ENCODE data around the gene SDK1.

The SDK1 gene

DNA sequence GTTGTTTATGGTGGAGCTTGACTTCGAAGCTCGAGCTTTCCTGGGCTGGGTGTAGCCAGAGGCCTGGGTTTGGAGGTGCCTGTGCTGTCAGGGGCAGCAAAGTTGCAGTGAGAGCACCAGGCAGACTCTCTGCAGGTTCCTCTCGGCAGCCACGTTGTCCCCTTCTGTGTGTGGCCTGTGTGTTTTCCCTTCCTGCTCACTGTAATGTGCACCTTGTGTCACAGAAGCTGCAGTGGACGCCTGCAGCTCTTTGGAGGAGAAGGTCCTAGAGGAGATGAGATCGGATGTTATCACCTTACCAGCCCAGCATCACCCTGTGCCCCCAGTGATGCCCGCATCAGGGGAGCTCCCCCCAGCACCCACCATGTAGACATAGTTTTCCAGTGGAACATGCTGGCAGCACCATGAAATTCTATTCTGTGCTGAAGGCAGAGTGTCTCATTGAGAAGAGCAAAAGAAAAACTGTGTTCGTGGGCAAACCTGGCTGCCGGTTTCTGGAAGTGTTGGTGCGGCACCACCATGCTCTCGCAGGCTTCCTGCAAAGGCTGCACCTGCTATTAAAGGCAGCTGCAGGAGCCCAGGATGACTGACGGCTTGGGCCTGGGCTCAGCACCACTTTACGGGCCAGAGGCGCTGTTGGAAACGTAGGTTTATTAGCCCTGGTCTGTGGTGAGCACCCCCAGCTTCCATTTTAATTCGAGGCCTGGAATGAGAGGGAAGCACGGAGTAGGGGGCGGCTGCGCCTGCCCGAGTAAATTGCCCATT, 771.3 kb downstream of the SDK1 start:
- Histone ChIP-seq H3K9me3 (ENCODE audit: control insufficient read depth in 2 of 2, low read length in 2 of 2) (no peaks in the 10 kb centered on the region), H3K9ac (ENCODE audit: low read length in 2 of 2) (no peak overlapping the region), H3K27ac (ENCODE audit: low read length) (no peak overlapping the region), H3K27me3 (ENCODE audit: control insufficient read depth in 1 of 2, insufficient read depth in 2 of 2, low read length in 2 of 2) (no peaks in the 10 kb centered on the region), H3K36me3 (ENCODE audit: control insufficient read depth in 2 of 2, insufficient read depth in 2 of 2, low read length in 2 of 2) (peaks cover 0 to 3% of the 10 kb centered on the region in 2 donors), H3K4me3 (ENCODE audit: low read length in 2 of 2) (no peak overlapping the region), H3K4me1 (ENCODE audit: control insufficient read depth, insufficient read depth, low read length) (no peaks in the 10 kb centered on the region)

DNA sequence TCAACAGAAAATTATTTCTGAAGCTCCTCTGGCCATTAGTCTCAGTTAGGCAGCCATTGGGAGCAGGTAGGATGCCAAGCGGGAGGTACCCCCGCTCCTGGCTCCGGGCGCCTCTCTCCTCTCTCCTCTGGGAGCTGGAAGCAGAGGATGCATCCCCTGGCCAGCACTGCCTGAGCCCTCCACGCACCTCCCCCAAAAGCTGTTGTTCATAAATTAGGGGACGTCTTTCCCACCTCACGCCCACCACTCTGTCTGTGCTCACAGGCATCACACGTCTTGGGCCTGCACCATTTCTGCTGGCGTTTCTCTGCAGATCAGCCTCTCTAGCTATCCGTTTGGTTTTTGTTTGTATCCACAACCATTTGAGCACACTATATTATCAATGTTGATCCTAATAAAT, 772.0 kb downstream of the SDK1 start:
- Histone ChIP-seq H3K4me3 (ENCODE audit: low read length in 2 of 2) (no peak overlapping the region), H3K4me1 (ENCODE audit: control insufficient read depth, insufficient read depth, low read length) (no peaks in the 10 kb centered on the region), H3K9me3 (ENCODE audit: control insufficient read depth in 2 of 2, low read length in 2 of 2) (no peaks in the 10 kb centered on the region), H3K27me3 (ENCODE audit: control insufficient read depth in 1 of 2, insufficient read depth in 2 of 2, low read length in 2 of 2) (no peaks in the 10 kb centered on the region), H3K27ac (ENCODE audit: low read length) (no peak overlapping the region), H3K9ac (ENCODE audit: low read length in 2 of 2) (no peak overlapping the region), H3K36me3 (ENCODE audit: control insufficient read depth in 2 of 2, insufficient read depth in 2 of 2, low read length in 2 of 2) (peaks cover 0 to 3% of the 10 kb centered on the region in 2 donors)

DNA sequence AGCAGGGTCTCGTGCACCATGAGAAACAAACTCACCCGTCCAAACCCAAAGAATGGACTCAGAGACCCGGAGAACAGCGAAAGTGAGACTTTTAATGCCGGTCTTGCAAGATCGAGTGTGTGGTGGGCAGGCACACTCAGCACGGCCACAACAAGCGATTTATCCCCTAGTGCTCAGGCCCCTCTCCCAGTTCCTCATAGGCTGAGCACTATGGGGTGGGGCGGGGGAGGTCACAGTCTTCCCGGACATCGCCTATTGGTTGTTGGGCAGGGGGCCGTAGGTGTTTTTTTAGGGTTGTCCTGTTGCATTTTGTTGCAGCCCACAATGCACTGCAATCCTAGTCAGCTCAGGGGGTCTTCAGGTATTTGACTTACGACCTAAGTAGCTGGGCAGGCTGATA, 772.7 kb downstream of the SDK1 start:
- no peak overlapping the region for H3K4me3 ChIP-seq (ENCODE audit: low read length in 2 of 2)
- no peaks in the 10 kb centered on the region for H3K9me3 ChIP-seq (ENCODE audit: control insufficient read depth in 2 of 2, low read length in 2 of 2)
- no peak overlapping the region for H3K27ac ChIP-seq (ENCODE audit: low read length)
- no peaks in the 10 kb centered on the region for H3K27me3 ChIP-seq (ENCODE audit: control insufficient read depth in 1 of 2, insufficient read depth in 2 of 2, low read length in 2 of 2)
- H3K36me3 ChIP-seq (ENCODE audit: control insufficient read depth in 2 of 2, insufficient read depth in 2 of 2, low read length in 2 of 2): peaks cover 0 to 3% of the 10 kb centered on the region in 2 donors
- no peaks in the 10 kb centered on the region for H3K4me1 ChIP-seq (ENCODE audit: control insufficient read depth, insufficient read depth, low read length)
- no peak overlapping the region for H3K9ac ChIP-seq (ENCODE audit: low read length in 2 of 2)

DNA sequence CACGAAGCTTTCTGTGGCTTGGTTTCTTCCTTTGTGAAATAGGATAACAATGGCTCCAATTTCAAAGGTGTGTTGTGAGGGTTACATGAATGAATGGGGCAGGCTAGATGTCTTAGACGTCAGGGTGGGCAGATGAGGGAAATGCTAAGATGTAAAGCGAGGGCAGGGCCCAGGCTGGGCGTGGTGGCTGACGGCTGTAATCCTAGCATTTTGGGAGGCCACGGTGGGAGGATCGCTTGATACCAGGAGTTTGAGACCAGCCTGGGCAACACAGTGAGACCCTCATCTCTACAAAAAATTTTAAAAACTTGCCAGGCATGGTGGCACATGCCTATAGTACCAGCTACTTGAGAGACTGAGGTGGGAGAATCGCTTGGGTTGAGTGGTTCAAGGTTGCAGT, 773.4 kb downstream of the SDK1 start:
- Histone ChIP-seq H3K9me3 (ENCODE audit: control insufficient read depth in 2 of 2, low read length in 2 of 2) (no peaks in the 10 kb centered on the region), H3K9ac (ENCODE audit: low read length in 2 of 2) (no peak overlapping the region), H3K27ac (ENCODE audit: low read length) (no peak overlapping the region), H3K4me3 (ENCODE audit: low read length in 2 of 2) (no peak overlapping the region), H3K4me1 (ENCODE audit: control insufficient read depth, insufficient read depth, low read length) (no peaks in the 10 kb centered on the region), H3K36me3 (ENCODE audit: control insufficient read depth in 2 of 2, insufficient read depth in 2 of 2, low read length in 2 of 2) (peaks cover 0 to 3% of the 10 kb centered on the region in 2 donors), H3K27me3 (ENCODE audit: control insufficient read depth in 1 of 2, insufficient read depth in 2 of 2, low read length in 2 of 2) (no peaks in the 10 kb centered on the region)

DNA sequence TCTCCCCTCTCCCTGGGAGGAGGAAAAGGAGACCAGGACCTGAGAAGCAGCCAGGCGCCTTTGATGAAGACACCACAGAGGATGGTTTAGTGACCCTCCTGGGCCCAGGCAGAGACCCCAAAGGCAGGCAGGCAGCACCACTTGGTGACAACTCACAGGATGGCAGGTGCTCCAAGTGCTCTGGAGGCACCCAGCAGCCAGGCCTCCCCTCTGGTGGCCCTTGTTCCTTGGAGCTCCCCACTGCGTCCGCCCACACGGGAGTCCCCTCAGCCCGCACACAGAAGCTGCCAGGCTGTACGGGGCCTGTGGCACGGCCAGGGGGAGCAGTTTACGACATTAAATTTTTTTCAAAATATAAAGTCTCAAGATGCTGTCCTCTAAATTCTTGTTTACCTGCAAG, 773.9 kb downstream of the SDK1 start:
- H3K36me3 ChIP-seq (ENCODE audit: control insufficient read depth in 2 of 2, insufficient read depth in 2 of 2, low read length in 2 of 2): peaks cover 0 to 3% of the 10 kb centered on the region in 2 donors
- no peak overlapping the region for H3K27ac ChIP-seq (ENCODE audit: low read length)
- H3K9ac ChIP-seq (ENCODE audit: low read length in 2 of 2): no peak overlapping the region
- no peaks in the 10 kb centered on the region for H3K27me3 ChIP-seq (ENCODE audit: control insufficient read depth in 1 of 2, insufficient read depth in 2 of 2, low read length in 2 of 2)
- no peak overlapping the region for H3K4me3 ChIP-seq (ENCODE audit: low read length in 2 of 2)
- no peaks in the 10 kb centered on the region for H3K9me3 ChIP-seq (ENCODE audit: control insufficient read depth in 2 of 2, low read length in 2 of 2)
- no peaks in the 10 kb centered on the region for H3K4me1 ChIP-seq (ENCODE audit: control insufficient read depth, insufficient read depth, low read length)

DNA sequence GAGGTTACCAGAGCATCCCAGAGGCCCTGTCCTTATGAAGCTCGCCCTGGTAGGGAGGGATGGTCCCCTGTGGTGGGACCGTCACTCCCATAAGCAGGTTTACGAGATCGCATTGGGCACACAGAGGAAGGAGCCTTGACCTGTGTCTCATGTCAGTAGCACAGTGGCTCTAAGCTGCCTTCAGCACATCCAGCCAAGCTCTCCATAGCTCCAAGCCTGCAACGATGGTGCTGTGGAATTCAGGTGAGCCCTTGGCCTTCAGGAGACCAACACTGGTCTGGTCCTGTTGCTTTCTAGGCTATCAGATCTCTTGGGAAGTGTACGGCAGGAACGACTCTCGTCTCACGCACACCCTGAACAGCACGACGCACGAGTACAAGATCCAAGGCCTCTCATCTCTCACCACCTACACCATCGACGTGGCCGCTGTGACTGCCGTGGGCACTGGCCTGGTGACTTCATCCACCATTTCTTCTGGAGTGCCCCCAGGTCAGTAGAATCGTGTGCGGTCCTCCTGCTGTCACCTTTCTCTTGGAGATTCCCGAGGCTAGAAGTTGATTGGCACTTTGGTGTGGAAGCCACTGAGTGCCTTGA, 775.7 kb downstream of the SDK1 start:
- H3K27me3 ChIP-seq (ENCODE audit: control insufficient read depth in 1 of 2, insufficient read depth in 2 of 2, low read length in 2 of 2): no peaks in the 10 kb centered on the region
- no peak overlapping the region for H3K4me3 ChIP-seq (ENCODE audit: low read length in 2 of 2)

DNA sequence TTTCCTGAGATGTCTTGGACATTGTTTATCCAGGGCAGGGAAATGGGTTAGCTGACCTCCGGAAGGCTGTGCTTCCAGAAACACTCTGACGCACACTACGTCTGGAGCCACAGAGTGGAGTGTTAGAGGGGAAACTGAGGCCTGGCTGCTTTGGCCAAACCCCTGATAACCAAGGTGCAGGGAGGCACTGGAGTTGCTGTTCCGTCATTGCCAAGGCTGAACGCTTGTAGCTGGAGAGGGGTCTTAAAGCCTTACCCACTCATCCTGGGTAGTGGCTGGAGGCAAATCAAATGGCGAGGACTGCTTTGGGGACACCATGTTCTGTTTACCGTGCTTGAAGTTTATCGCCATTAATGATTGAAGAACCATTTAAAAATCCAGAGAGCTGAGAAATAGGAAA, 776.9 kb downstream of the SDK1 start:
- no peaks in the 10 kb centered on the region for H3K4me1 ChIP-seq (ENCODE audit: control insufficient read depth, insufficient read depth, low read length)
- no peak overlapping the region for H3K9ac ChIP-seq (ENCODE audit: low read length in 2 of 2)
- no peak overlapping the region for H3K4me3 ChIP-seq (ENCODE audit: low read length in 2 of 2)
- no peak overlapping the region for H3K27ac ChIP-seq (ENCODE audit: low read length)
- peaks cover 0 to 3% of the 10 kb centered on the region in 2 donors for H3K36me3 ChIP-seq (ENCODE audit: control insufficient read depth in 2 of 2, insufficient read depth in 2 of 2, low read length in 2 of 2)
- no peaks in the 10 kb centered on the region for H3K27me3 ChIP-seq (ENCODE audit: control insufficient read depth in 1 of 2, insufficient read depth in 2 of 2, low read length in 2 of 2)
- H3K9me3 ChIP-seq (ENCODE audit: control insufficient read depth in 2 of 2, low read length in 2 of 2): no peaks in the 10 kb centered on the region

More for the DNA sequence above, 775.7 kb downstream of the SDK1 start:
- H3K9me3 ChIP-seq (ENCODE audit: control insufficient read depth in 2 of 2, low read length in 2 of 2): no peaks in the 10 kb centered on the region
- H3K4me1 ChIP-seq (ENCODE audit: control insufficient read depth, insufficient read depth, low read length): no peaks in the 10 kb centered on the region
- H3K9ac ChIP-seq (ENCODE audit: low read length in 2 of 2): no peak overlapping the region
- H3K36me3 ChIP-seq (ENCODE audit: control insufficient read depth in 2 of 2, insufficient read depth in 2 of 2, low read length in 2 of 2): peaks cover 0 to 3% of the 10 kb centered on the region in 2 donors
- no peak overlapping the region for H3K27ac ChIP-seq (ENCODE audit: low read length)

DNA sequence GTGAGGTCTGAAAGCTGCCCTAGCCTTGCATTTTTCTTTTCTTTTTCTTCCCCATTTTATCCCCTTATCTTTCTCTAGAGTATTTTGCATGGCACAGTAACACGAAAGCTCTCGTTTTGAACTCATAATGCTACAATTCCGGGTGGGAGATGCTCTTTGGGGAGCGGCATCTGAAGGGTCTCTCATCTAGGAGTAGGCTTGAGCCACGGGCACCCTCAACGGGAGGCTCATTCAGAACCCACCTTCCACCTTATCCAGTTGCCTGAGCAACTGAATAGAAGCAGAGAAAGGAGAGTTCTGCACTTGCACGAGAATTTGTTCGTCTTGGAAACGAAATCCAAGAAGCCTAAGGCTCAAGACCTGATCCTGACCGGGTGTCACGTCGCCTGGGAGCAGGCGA, 777.5 kb downstream of the SDK1 start:
- Histone ChIP-seq H3K27me3 (ENCODE audit: control insufficient read depth in 1 of 2, insufficient read depth in 2 of 2, low read length in 2 of 2) (no peaks in the 10 kb centered on the region), H3K36me3 (ENCODE audit: control insufficient read depth in 2 of 2, insufficient read depth in 2 of 2, low read length in 2 of 2) (peaks cover 0 to 3% of the 10 kb centered on the region in 2 donors)

DNA sequence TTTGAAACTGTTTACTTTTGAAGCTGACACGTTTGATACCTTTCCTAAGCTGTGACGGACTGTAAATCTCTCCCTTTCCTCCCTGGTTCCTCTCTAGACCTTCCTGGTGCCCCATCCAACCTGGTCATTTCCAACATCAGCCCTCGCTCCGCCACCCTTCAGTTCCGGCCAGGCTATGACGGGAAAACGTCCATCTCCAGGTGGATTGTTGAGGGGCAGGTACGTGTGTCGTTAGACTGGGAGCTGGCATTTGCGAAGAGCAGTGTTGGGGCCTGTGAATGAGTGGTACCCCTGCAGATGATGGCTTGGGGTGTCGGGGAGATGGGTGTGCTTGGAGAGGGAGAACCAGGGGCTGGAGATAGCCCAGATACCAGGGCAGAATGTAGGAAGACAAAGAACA, 778.3 kb downstream of the SDK1 start:
- no peak overlapping the region for H3K9ac ChIP-seq (ENCODE audit: low read length in 2 of 2)
- H3K36me3 ChIP-seq (ENCODE audit: control insufficient read depth in 2 of 2, insufficient read depth in 2 of 2, low read length in 2 of 2): peaks cover 0 to 3% of the 10 kb centered on the region in 2 donors
- H3K4me3 ChIP-seq (ENCODE audit: low read length in 2 of 2): no peak overlapping the region
- H3K4me1 ChIP-seq (ENCODE audit: control insufficient read depth, insufficient read depth, low read length): no peaks in the 10 kb centered on the region
- H3K27ac ChIP-seq (ENCODE audit: low read length): no peak overlapping the region
- H3K27me3 ChIP-seq (ENCODE audit: control insufficient read depth in 1 of 2, insufficient read depth in 2 of 2, low read length in 2 of 2): no peaks in the 10 kb centered on the region
- no peaks in the 10 kb centered on the region for H3K9me3 ChIP-seq (ENCODE audit: control insufficient read depth in 2 of 2, low read length in 2 of 2)

More for the DNA sequence above, 777.5 kb downstream of the SDK1 start:
- H3K4me3 ChIP-seq (ENCODE audit: low read length in 2 of 2): no peak overlapping the region
- no peaks in the 10 kb centered on the region for H3K4me1 ChIP-seq (ENCODE audit: control insufficient read depth, insufficient read depth, low read length)
- no peak overlapping the region for H3K9ac ChIP-seq (ENCODE audit: low read length in 2 of 2)
- no peak overlapping the region for H3K27ac ChIP-seq (ENCODE audit: low read length)
- H3K9me3 ChIP-seq (ENCODE audit: control insufficient read depth in 2 of 2, low read length in 2 of 2): no peaks in the 10 kb centered on the region

DNA sequence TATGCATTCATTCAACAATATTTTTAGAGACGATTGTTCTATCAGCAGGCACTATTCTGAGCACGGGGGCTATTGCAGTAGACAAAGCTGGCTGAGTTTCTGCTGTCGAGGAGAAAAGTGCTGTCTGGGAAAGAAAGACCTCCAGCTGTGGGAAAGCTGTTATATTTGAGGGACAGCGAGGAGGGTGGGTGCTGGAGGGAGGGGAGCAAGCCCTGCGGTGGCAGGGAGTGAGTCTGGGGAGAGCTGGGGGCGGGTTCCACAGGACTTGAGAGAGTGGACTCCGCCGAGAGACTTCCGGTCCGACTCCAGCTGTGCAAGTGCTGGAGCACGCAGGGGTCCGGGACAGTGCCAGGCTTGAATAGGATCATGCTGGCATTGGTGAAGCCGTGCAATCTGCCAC, 778.9 kb downstream of the SDK1 start:
- no peak overlapping the region for H3K9ac ChIP-seq (ENCODE audit: low read length in 2 of 2)
- H3K36me3 ChIP-seq (ENCODE audit: control insufficient read depth in 2 of 2, insufficient read depth in 2 of 2, low read length in 2 of 2): peaks cover 0 to 3% of the 10 kb centered on the region in 2 donors
- H3K4me3 ChIP-seq (ENCODE audit: low read length in 2 of 2): no peak overlapping the region
- no peak overlapping the region for H3K27ac ChIP-seq (ENCODE audit: low read length)
- no peaks in the 10 kb centered on the region for H3K9me3 ChIP-seq (ENCODE audit: control insufficient read depth in 2 of 2, low read length in 2 of 2)
- H3K4me1 ChIP-seq (ENCODE audit: control insufficient read depth, insufficient read depth, low read length): no peaks in the 10 kb centered on the region
- no peaks in the 10 kb centered on the region for H3K27me3 ChIP-seq (ENCODE audit: control insufficient read depth in 1 of 2, insufficient read depth in 2 of 2, low read length in 2 of 2)

DNA sequence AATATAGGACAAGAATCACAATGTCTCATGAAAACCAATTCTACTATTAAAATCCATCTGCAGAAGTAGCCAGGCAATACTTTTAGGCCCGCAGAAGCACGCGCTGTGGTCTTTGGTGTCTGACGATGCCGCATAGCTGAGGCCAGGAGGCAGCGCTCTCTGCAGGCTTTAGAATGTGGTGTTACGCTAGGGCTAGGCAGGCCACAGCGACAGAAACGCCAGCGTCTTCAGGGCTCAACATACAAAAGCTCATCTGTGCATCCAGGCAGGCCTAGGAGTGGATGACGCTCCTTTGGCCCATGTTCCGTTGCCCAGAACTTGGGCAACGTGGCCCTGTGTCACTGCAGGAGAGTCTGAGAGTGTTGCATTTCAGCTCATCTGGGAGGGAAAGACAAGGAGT, 779.9 kb downstream of the SDK1 start:
- peaks cover 0 to 3% of the 10 kb centered on the region in 2 donors for H3K36me3 ChIP-seq (ENCODE audit: control insufficient read depth in 2 of 2, insufficient read depth in 2 of 2, low read length in 2 of 2)
- H3K4me3 ChIP-seq (ENCODE audit: low read length in 2 of 2): no peak overlapping the region
- H3K27me3 ChIP-seq (ENCODE audit: control insufficient read depth in 1 of 2, insufficient read depth in 2 of 2, low read length in 2 of 2): no peaks in the 10 kb centered on the region
- no peak overlapping the region for H3K27ac ChIP-seq (ENCODE audit: low read length)
- H3K9ac ChIP-seq (ENCODE audit: low read length in 2 of 2): no peak overlapping the region
- no peaks in the 10 kb centered on the region for H3K9me3 ChIP-seq (ENCODE audit: control insufficient read depth in 2 of 2, low read length in 2 of 2)
- H3K4me1 ChIP-seq (ENCODE audit: control insufficient read depth, insufficient read depth, low read length): no peaks in the 10 kb centered on the region

Measured in stomach smooth muscle (tissue), 2 donors.